ENCODE measurements around the gene SLC25A3. TPM values are rescaled to one million over a fixed set of nuclear protein-coding genes. Genes with fewer than 3 reads are reported as not detected.

Gene SLC25A3
- total RNA-seq, 3 donors from 2014 or later, result 617 to 741 (median 658) TPM

DNA sequence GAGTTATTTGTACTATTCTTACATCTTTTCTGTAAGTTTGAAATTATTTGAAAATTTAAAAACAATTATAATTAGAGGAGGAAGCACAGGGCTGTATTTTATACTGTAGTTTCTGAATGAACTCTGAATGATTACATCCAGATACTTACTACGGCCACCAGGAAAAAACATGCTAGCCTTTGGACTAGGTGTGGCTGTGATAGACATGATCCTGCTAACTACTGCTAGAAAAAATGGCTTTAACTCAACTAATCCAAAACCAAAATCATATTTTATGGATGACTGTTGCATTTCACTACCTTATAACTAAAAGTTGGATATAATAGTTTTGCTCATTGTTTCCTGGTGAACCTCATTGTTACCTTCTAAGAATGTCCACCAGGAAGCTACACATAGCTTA is 15.1 kb upstream of the SLC25A3 start:
- Histone ChIP-seq H3K36me3 (ENCODE audit: low read depth) (no peaks in the 10 kb centered on the region), H3K9me3 (no peaks in the 10 kb centered on the region), H3K4me1 (ENCODE audit: low read depth) (peaks cover 7% of the 10 kb centered on the region), H3K4me3 (no peak overlapping the region)
- peak; percentile 81 for ATAC-seq
- peak in 1 of 3 donors; percentile 67 for DNase-seq
- intact Hi-C loops (cut with DNase I, micrococcal nuclease), result no loop called here
- TF ChIP-seq CTCF (IDR thresholded peaks at IDR 0.05), result no peak

DNA sequence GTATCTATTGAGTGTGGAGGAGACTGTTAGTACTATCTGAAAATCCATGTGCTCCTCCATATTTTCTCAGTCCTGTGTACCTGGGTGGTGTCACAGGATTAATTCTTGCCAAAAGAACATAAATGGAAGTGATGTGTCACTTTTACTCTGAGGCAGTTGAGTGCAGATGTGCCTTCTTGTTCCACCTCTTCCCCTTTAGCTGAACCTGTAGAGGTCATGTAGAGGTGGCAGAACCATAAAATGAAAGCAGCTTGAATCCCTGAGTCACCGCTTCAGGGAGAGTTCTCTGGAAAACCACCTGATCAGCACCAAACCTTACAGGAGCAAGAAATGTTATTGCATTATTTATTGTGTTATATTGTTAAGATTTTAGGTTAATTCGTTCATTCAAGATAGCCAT is 14.7 kb upstream of the SLC25A3 start:
- Histone ChIP-seq H3K4me3 (no peak overlapping the region), H3K36me3 (ENCODE audit: low read depth) (no peaks in the 10 kb centered on the region), H3K9me3 (no peaks in the 10 kb centered on the region), H3K4me1 (ENCODE audit: low read depth) (peaks cover 3% of the 10 kb centered on the region)
- DNase-seq (peak in 1 of 3 donors; percentile 26), ATAC-seq (peak; percentile 82)
- TF ChIP-seq CTCF (IDR thresholded peaks at IDR 0.05), result no peak
- intact Hi-C loops (cut with DNase I, micrococcal nuclease), result no loop called here

DNA sequence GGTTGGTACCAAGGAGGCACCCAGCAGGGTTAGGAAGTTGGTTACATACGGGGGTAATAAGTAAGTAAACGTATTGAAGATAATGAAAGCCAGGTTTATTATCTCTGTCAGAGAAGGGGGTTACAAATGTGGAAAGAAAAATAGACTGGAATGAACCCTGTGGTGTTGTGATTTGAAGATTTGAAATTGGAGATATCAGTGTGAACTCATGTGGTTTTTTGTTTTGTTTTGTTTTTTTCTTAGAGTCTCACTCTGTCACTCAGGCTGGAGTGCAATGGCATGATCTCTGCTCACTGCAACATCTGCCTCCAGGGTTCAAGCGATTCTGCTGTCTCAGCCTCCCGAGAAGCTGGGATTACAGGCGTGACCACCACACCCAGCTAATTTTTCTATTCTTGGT is 14.1 kb upstream of the SLC25A3 start:
- no peak for TF ChIP-seq CTCF (IDR thresholded peaks at IDR 0.05)
- H3K9me3 ChIP-seq, result no peaks in the 10 kb centered on the region
- ATAC-seq (no peak), DNase-seq (no peak)
- H3K4me3 ChIP-seq, result no peak overlapping the region
- peaks cover 2% of the 10 kb centered on the region for H3K4me1 ChIP-seq (ENCODE audit: low read depth)
- no peaks in the 10 kb centered on the region for H3K36me3 ChIP-seq (ENCODE audit: low read depth)
- intact Hi-C loops (cut with DNase I, micrococcal nuclease), result no loop called here

DNA sequence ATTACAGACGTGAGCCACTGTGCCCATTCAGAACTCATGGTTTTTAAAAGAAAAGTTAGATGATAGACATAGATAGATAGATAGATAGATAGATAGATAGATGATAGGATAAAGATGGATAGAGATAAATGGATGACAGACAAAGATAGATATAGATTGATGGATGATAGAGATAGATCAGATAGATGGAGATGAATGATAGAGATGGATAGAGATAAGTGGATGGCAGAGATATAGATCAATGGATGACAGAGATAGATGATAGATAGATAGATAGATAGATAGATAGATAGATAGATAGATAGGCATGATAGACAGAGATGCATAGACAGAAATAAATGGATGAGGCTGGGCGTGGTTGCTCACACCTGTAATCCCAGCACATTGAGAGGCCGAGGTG is 13.7 kb upstream of the SLC25A3 start:
- no peak for TF ChIP-seq CTCF (IDR thresholded peaks at IDR 0.05)
- intact Hi-C loops (cut with DNase I, micrococcal nuclease), result no loop called here
- Histone ChIP-seq H3K36me3 (ENCODE audit: low read depth) (no peaks in the 10 kb centered on the region), H3K4me1 (ENCODE audit: low read depth) (peaks cover 2% of the 10 kb centered on the region), H3K9me3 (no peaks in the 10 kb centered on the region), H3K4me3 (no peak overlapping the region)
- no peak for ATAC-seq
- no peak for DNase-seq

DNA sequence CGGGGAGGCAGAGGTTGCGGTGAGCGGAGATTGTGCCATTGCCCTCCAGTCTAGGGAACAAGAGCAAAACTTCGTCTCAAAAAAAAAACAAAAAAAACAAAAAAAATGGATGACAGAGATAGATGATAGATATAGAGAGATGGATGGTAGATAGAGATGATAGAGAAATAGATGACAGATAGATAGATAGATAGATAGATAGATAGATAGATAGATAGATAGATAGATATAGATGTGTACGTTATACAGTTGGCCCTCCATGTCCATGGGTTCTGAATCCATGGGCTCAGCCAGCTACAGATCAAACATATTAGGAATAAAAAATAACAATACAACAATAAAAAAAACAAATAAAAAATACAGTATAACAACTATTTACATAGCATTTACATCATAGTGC is 12.8 kb upstream of the SLC25A3 start:
- ATAC-seq (no peak), DNase-seq (no peak)
- Histone ChIP-seq H3K36me3 (ENCODE audit: low read depth) (no peaks in the 10 kb centered on the region), H3K9me3 (no peaks in the 10 kb centered on the region), H3K4me1 (ENCODE audit: low read depth) (no peaks in the 10 kb centered on the region), H3K4me3 (no peak overlapping the region)
- intact Hi-C loops (cut with DNase I, micrococcal nuclease), result no loop called here
- no peak for TF ChIP-seq CTCF (IDR thresholded peaks at IDR 0.05)

DNA sequence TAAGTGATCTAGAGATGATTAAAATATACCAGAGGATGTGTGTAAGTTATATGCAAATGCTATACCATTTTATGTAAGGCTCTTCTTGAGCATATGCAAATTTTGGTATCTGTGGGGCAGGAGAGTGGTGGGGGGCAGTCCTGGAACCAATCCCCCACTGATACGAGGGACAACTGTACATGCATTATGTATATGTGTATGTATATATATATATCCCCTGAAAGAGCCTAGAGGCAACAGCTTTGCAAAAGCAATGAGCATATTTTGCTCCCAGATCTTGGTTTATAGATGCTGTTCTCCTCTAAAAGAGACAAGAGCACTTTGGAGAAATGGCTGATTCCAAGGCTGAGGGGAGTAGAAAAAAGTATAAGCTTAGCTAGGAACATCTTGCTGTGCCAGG is 12.4 kb upstream of the SLC25A3 start:
- DNase-seq, result no peak
- intact Hi-C loops (cut with DNase I, micrococcal nuclease), result no loop called here

More for the DNA sequence above, 12.4 kb upstream of the SLC25A3 start:
- Histone ChIP-seq H3K9me3 (no peaks in the 10 kb centered on the region), H3K4me1 (ENCODE audit: low read depth) (no peaks in the 10 kb centered on the region), H3K4me3 (no peak overlapping the region), H3K36me3 (ENCODE audit: low read depth) (no peaks in the 10 kb centered on the region)
- TF ChIP-seq CTCF (IDR thresholded peaks at IDR 0.05), result no peak
- no peak for ATAC-seq
